Subcutaneous abdominal adipose tissue (tissue), 5 donors: ENCODE measurements around the gene SHROOM3.

Experiments used
- H3K27ac ChIP-seq: one replicate; pipeline ENCODE4 v1.7.0; 2013; ENCODE audit warnings: low read depth, mild to moderate bottlenecking, inconsistent platforms, low read length, moderate library complexity
- H3K27me3 ChIP-seq, 5 donors: one replicate each; pipeline ENCODE4 v1.7.0; 2013; ENCODE audit warnings: low read length in 5 of 5, inconsistent platforms in 1 of 5; ENCODE audit not compliant: control insufficient read depth in 5 of 5, insufficient read depth in 4 of 5
- H3K36me3 ChIP-seq, 5 donors: one replicate each; pipeline ENCODE4 v1.7.0; 2013; ENCODE audit warnings: low read length in 5 of 5; ENCODE audit not compliant: control insufficient read depth in 5 of 5, insufficient read depth in 5 of 5
- H3K4me1 ChIP-seq, 5 donors: one replicate each; pipeline ENCODE4 v1.7.0; 2013; ENCODE audit warnings: low read length in 5 of 5, mild to moderate bottlenecking in 3 of 5, moderate library complexity in 1 of 5; ENCODE audit not compliant: control insufficient read depth in 5 of 5, insufficient read depth in 5 of 5
- H3K4me3 ChIP-seq, 5 donors: one replicate each; pipeline ENCODE4 v1.7.0; 2013; ENCODE audit warnings: low read length in 5 of 5, low read depth in 1 of 5
- H3K9ac ChIP-seq, 5 donors: one replicate each; pipeline ENCODE4 v1.7.0; 2013; ENCODE audit warnings: low read length in 5 of 5, mild to moderate bottlenecking in 4 of 5, moderate library complexity in 3 of 5
- H3K9me3 ChIP-seq, 5 donors: one replicate each; pipeline ENCODE4 v1.7.0; 2013; ENCODE audit warnings: low read length in 5 of 5; ENCODE audit not compliant: control insufficient read depth in 5 of 5
- donor health status: healthy.
- donor health status: healthy.
- donor health status: healthy.
- donor health status: healthy.
- donor health status: healthy.

Gene SHROOM3

DNA sequence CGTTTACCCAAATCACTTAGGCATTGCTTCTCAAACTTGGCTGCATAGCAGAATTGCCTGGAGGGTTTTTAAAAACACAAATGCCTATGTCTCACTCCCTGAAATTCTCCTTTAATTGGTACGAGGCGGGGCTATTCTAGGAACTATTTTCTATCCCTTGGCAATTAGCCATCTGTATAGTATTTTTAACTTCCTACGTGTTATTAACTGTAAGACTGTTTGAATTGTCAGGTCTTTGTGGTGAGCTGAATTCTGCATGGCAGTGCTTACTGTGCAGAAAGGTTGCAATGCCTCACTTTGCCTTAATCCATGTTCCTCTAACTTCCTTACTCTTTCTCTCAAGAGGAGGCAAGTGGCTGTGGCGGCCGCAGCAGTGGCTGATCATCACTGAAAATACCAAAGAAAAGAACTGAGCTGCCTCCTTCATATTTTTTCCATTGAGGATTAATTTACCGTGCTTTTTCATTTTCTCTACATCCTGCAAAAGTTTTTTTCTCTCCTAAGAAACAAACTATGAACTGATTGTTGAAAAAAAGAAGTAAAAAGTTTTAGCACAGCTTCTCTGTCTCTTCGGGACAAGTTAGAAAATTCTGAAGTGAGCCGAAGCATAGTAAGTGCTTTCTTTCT is at the start of gene SHROOM3:
Gene SHROOM3, plus strand, starts transcription at position 329 of the 627 bp plus-strand sequence. CDS start 824 bp downstream, outside the sequence.
- Histone ChIP-seq H3K4me1 (peaks cover 0 to 13% (median 2%) of the 10 kb centered on the region in 5 donors), H3K9ac (peak within 1 kb of the TSS; percentile 3 to 40 (median 23)), H3K9me3 (peaks cover 0 to 4% (median 0%) of the 10 kb centered on the region in 5 donors), H3K27me3 (no peaks in the 10 kb centered on the region), H3K36me3 (no peaks in the 10 kb centered on the region), H3K27ac (no peak within 1 kb of the TSS), H3K4me3 (peak within 1 kb of the TSS; percentile 14 to 60 (median 35))

DNA sequence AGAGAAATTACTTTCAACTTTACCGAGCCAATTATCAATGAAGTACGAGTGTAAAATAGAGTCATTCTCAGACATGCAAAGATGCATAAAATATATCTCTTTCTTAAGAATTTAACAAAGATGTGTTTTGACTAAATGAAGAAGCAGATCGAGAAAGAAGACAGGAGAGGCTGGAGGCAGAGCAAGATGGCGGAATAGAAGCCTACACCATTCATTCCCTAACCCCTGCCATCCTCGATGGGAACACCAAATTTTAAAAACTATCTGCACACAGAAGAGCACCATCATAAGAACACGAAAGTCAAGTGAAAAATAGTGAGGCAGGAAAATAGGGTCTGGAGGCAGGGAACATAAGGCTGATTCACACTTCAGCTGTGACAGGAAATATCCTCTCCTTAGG is 49.1 kb upstream of the SHROOM3 start:
- no peak overlapping the region for H3K27ac ChIP-seq
- H3K9ac ChIP-seq: no peak overlapping the region
- no peaks in the 10 kb centered on the region for H3K36me3 ChIP-seq
- H3K4me3 ChIP-seq: no peak overlapping the region
- H3K9me3 ChIP-seq: peaks cover 0 to 7% (median 5%) of the 10 kb centered on the region in 5 donors
- no peaks in the 10 kb centered on the region for H3K27me3 ChIP-seq
- H3K4me1 ChIP-seq: peaks cover 0 to 21% (median 8%) of the 10 kb centered on the region in 5 donors

GRCh38 chr4:76386566-76387305 is 48.3 kb upstream of the SHROOM3 start:
- Histone ChIP-seq H3K4me3 (no peak overlapping the region), H3K27me3 (no peaks in the 10 kb centered on the region), H3K9ac (no peak overlapping the region), H3K9me3 (peaks cover 0 to 7% (median 6%) of the 10 kb centered on the region in 5 donors), H3K36me3 (no peaks in the 10 kb centered on the region), H3K27ac (no peak overlapping the region), H3K4me1 (peaks cover 0 to 21% (median 8%) of the 10 kb centered on the region in 5 donors)

DNA sequence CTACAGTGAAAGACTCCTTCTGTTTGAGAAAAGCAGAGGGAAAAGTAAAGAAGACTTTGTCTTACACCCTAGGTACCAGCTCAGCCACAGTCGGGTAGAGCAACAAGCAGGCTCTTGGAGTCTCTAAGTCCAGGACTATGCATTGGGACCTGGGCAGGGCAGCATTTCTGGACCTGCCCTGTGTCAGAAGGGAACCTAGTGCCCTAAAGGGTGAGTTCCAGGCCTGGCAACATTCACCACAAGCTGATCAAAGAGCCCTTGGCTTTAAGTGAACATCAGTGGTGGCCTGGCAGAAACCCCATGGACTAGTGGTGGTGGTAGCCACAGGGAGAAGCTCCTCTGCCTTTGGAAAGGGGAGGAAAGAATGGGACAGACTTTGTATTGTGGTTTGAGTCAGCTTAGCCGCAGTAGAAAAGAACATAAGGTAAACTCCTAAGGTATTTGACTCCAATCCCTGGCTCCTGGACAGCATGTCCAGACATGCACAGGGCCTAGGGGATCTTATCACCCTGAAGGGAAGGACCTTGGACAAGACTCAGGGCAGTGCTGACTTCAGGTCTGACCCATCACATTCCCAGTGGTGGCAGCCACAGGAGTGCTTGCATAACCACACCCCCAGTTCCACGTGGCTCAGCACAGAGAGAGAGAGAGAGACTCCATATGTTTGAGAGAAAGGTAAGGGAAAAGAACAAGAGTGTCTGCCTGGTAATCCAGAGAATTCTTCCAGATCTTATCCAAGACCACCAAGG is 46.7 kb upstream of the SHROOM3 start:
- Histone ChIP-seq H3K36me3 (no peaks in the 10 kb centered on the region), H3K4me3 (no peak overlapping the region), H3K9me3 (peaks cover 0 to 7% (median 6%) of the 10 kb centered on the region in 5 donors), H3K4me1 (peaks cover 0 to 15% (median 8%) of the 10 kb centered on the region in 5 donors), H3K9ac (no peak overlapping the region), H3K27ac (no peak overlapping the region), H3K27me3 (no peaks in the 10 kb centered on the region)

- Histone ChIP-seq H3K36me3 (no peaks in the 10 kb centered on the region), H3K4me3 (no peak overlapping the region), H3K9me3 (no peaks in the 10 kb centered on the region), H3K9ac (no peak overlapping the region), H3K27me3 (no peaks in the 10 kb centered on the region), H3K27ac (no peak overlapping the region), H3K4me1 (no peaks in the 10 kb centered on the region)
Observed at GRCh38 chr4:76401654-76402053, 33.4 kb upstream of the SHROOM3 start.

GRCh38 chr4:76406081-76406480 is 28.9 kb upstream of the SHROOM3 start:
- Histone ChIP-seq H3K27me3 (no peaks in the 10 kb centered on the region), H3K4me1 (no peaks in the 10 kb centered on the region), H3K9ac (no peak overlapping the region), H3K9me3 (no peaks in the 10 kb centered on the region), H3K4me3 (no peak overlapping the region), H3K27ac (no peak overlapping the region), H3K36me3 (no peaks in the 10 kb centered on the region)

DNA sequence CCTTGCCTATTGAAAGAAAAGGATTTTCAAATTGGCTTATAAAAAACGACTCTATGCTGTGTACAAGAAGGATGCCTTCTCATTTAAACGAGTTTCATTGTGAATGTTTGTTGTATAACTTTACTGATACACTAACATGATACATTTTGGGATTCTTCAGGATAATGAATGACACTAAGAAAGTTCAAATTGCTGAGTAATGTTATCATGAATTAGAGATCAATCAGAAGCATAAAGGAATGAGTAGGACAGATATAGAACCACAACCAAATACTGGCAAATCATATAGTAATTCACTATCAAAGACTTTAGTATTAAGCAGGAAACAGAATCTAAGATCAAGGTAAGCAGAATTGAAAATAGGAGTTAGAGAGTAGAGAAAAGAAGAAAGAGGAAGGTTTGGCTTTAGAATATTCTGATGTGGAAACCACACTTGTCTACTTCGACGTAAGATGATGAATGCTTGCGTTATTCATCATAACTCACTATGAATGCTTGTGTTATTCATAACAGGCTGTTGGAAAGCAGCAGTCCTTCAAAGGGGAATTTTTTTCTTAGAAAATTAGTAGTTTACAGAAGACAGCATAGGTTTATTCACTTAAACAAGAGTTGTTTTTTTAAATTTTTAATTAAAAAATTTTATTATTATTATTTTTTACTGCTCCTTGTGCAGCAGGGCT is 27.4 kb upstream of the SHROOM3 start:
- Histone ChIP-seq H3K9ac (no peak overlapping the region), H3K27ac (no peak overlapping the region), H3K4me1 (no peaks in the 10 kb centered on the region), H3K36me3 (no peaks in the 10 kb centered on the region), H3K9me3 (no peaks in the 10 kb centered on the region), H3K4me3 (no peak overlapping the region), H3K27me3 (no peaks in the 10 kb centered on the region)

DNA sequence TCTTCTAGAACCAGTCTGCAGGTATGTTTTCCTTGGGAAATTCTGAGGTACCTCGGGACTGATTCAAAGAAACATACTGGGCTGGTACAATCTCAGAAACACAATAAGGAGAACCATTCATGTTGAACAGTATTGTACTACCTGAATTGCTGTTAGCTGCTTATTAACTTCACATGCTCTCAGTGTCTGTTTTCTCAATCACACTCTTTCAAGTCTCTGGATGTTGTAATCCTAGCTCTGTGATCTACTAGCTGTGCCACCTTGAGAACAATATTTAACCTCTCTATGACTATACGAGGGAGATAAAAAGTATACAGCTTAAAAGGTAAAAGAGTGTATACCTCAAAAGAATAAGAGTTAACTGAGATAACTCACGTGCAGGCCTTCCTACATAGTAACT is 24.4 kb upstream of the SHROOM3 start:
- no peak overlapping the region for H3K4me3 ChIP-seq

GRCh38 chr4:76420188-76420761 is 14.8 kb upstream of the SHROOM3 start:
- H3K27me3 ChIP-seq: no peaks in the 10 kb centered on the region
- H3K9ac ChIP-seq: peak overlapping the region in 3 of 5 donors; percentile 1 to 52 (median 40)
- H3K4me3 ChIP-seq: peak overlapping the region; percentile 53 to 75 (median 67)
- peaks cover 0 to 23% (median 11%) of the 10 kb centered on the region in 5 donors for H3K4me1 ChIP-seq
- no peaks in the 10 kb centered on the region for H3K9me3 ChIP-seq
- H3K27ac ChIP-seq: no peak overlapping the region
- H3K36me3 ChIP-seq: no peaks in the 10 kb centered on the region

More for the DNA sequence above, 24.4 kb upstream of the SHROOM3 start:
- Histone ChIP-seq H3K9ac (no peak overlapping the region), H3K36me3 (no peaks in the 10 kb centered on the region), H3K27me3 (no peaks in the 10 kb centered on the region), H3K27ac (no peak overlapping the region), H3K4me1 (no peaks in the 10 kb centered on the region), H3K9me3 (no peaks in the 10 kb centered on the region)
